Measurements from ENCODE around the gene OR2V1.

DNA sequence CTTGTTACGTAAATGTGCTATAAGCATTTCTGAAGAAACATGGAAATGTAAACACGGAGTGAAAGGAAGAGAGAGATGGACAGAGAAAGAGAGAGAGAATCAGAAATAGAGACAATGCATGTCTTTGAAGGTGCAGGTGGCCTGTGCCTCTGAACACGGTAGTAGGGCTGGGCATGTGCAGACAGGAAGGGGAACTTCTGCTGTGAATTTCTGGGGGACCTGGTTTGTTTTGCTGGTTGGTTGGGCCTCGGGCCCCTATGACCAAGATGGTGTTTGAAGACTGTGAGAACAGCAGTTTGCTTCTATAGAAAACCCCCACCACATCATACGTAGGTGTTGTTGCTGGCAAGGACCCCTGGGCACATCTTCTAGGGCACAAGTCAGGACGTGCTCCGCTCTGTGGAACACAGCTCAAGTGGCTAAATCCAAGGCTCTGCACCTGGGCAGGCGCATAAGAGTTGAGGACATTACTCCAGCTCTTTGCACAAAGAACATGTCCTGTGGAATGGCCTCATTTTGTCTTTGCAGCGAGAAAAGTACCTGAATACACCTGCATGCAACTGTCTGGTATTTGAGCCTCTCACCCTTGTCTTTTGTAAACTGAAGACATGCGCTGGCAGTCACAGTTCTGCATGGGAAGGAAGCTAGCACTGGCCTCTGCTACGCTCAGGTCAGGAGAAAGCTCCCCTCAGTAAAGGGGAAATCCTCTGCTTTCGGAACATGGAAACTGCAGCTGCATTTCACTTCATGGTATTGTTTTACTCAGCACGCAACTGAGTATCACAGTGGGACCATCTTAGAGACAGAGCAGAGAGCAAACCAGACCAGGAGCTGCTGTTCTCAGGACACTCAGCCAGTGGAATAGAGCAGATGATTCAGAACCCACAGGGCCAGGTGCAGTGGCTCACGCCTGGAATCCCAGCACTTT, 19.1 kb upstream of the OR2V1 start:
- TF ChIP-seq POLR2AphosphoS5 (IDR thresholded peaks at IDR 0.05) (no peak), CTCF (IDR thresholded peaks at IDR 0.05) (no peak), EP300 (IDR thresholded peaks at IDR 0.05) (no peak), POLR2A (IDR thresholded peaks at IDR 0.05) (no peak)

All from suprapubic skin (tissue), 4 donors.